Activated T-helper 1 cell treated with anti-CD3 and anti-CD28 coated beads, Interleukin-2, amount 50 U/mL, for 16 hours (primary cell): ENCODE results near the gene QRFP.

Source experiments
- DNase-seq, 2 donors: peaks; one replicate each; pipeline ENCODE4 v3.0.0-alpha.2; 2020; ENCODE audit warnings: low read depth in 1 of 2, low spot score in 1 of 2

The QRFP gene

DNA sequence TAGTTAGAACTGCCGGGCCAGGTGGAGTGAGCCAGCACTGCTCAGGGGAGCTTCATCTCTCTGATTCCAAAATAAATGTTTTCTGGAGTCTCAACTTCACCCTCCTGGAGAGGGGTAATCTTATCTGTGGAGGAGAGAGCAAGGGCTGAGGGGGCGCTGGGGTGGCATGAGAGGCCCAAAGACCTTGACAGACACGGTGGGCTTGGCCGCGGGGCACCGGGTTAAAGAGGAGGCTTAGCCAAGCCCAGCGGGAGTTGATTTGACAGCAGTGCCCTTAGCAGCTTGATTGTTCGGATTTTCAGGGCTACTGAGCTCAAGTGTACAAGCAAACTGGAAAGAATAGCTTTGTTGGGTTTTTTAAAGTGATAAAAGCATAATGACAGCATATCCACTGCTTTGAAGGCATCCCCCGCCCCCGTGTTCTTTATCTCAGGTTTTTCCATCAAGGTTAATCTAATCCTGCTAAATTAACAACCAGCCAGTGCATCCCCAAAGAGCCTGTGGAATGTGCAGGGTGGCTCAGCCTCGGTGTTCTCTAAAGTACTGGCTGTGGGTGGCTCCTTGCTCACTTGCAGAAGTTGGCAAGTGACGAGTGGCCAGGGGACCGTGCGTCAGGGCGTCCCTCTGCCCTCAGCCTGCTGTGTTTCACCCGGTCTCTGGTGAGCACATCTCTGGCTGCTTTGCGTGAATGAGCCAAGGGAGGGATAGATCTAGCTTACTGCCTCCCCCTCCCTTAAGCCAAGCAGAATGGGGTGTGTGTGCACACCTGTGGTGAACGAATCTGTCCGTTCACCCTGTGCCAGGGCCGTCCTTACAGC, 5.5 kb downstream of the QRFP start:
- DNase-seq: no peak

DNA sequence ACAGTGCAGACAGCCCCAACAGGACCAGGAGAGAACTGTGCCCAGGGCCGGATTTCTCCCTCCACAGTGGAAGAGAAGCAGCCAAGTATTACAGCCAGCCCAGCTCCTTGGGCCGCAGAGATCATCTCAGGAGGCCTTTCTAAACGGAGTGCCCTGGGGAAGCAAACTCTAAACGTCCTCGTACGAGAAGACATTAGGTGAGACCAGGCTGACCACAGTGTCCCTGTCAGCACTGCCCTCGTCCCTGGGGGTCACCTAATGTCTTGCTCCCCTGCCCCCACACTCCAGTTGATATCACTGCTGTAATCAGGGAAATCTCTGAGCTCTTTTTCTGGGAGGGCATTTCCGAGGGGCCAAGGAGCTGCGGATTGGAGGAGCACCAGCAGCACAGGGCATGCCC, 6.5 kb downstream of the QRFP start:
- DNase-seq: no peak

DNA sequence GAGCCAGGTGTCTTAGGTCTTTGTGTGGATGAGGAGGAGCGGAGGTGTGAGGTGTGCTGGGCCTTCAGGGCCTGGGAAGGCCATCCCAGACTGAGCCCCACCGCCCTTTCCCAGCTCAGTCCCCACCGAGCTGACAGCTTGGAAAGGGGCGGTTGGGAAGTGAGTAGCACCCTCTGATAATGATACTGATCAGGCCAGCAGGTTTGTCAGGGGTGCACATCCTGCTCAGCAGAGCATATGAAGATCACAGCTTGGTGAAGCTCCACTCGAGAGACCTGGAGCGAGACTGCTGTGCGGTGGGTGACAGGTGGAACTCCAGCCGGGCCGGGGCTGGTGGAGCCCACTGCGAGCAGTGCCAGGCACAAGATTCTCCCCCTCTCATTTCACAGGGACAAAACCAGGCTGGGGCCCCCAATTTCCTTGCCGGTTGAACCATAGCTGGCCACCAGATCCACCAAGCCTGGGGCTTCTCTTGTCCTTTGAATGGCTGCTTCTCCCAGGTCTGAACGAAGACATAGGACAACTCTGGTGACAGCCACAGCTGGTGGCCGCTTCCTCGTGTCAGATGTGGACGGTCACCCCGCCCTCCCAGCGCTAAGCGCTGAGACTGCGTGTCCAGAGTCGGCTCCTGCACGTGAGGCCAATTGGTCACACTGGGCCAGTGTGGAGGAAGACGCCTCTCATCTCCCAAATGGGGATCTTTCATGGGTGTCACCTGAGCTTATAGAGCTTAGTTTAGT, 8.3 kb downstream of the QRFP start:
- DNase-seq: no peak

DNA sequence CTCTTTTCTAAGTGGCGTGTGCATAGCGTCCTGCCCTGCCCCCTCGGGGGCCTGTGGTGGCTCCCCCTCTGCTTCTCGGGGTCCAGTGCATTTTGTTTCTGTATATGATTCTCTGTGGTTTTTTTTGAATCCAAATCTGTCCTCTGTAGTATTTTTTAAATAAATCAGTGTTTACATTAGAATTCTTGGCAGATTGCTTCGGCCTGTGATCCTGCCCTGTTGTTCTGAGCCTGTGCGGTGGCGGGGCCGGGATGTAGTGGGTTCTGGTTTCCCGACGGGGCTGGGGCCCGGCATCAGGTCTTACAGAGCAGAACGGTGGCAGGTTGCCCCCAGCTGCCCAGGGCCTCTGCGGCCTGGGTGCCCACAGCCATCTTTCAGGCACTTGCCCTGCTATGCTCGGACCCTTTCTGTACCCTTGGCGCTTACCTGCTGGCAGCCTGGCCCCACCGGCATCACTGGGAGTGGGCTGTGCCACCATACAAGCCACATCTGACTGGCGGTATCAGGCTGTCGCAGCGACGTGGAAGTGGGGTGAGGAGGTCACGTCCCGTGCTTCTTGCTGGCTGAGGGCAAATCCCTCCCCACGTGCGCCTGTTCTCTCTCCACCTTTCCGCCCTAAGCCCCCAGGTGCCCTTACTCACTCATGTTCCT, 9.0 kb downstream of the QRFP start:
- DNase-seq: no peak

DNA sequence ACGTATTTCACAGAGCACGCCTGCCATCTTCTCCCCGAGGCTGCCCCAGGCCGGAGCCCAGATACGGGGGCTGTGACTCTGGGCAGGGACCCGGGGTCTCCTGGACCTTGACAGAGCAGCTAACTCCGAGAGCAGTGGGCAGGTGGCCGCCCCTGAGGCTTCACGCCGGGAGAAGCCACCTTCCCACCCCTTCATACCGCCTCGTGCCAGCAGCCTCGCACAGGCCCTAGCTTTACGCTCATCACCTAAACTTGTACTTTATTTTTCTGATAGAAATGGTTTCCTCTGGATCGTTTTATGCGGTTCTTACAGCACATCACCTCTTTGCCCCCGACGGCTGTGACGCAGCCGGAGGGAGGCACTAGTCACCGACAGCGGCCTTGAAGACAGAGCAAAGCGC, 9.6 kb downstream of the QRFP start:
- no peak for DNase-seq

DNA sequence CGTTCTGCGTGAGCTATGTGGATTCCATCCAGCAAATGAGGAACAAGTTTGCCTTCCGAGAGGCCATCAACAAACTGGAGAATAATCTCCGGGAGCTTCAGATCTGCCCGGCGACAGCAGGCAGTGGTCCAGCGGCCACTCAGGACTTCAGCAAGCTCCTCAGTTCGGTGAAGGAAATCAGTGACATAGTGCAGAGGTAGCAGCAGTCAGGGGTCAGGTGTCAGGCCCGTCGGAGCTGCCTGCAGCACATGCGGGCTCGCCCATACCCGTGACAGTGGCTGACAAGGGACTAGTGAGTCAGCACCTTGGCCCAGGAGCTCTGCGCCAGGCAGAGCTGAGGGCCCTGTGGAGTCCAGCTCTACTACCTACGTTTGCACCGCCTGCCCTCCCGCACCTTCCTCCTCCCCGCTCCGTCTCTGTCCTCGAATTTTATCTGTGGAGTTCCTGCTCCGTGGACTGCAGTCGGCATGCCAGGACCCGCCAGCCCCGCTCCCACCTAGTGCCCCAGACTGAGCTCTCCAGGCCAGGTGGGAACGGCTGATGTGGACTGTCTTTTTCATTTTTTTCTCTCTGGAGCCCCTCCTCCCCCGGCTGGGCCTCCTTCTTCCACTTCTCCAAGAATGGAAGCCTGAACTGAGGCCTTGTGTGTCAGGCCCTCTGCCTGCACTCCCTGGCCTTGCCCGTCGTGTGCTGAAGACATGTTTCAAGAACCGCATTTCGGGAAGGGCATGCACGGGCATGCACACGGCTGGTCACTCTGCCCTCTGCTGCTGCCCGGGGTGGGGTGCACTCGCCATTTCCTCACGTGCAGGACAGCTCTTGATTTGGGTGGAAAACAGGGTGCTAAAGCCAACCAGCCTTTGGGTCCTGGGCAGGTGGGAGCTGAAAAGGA, 10.9 kb downstream of the QRFP start:
- DNase-seq: no peak

DNA sequence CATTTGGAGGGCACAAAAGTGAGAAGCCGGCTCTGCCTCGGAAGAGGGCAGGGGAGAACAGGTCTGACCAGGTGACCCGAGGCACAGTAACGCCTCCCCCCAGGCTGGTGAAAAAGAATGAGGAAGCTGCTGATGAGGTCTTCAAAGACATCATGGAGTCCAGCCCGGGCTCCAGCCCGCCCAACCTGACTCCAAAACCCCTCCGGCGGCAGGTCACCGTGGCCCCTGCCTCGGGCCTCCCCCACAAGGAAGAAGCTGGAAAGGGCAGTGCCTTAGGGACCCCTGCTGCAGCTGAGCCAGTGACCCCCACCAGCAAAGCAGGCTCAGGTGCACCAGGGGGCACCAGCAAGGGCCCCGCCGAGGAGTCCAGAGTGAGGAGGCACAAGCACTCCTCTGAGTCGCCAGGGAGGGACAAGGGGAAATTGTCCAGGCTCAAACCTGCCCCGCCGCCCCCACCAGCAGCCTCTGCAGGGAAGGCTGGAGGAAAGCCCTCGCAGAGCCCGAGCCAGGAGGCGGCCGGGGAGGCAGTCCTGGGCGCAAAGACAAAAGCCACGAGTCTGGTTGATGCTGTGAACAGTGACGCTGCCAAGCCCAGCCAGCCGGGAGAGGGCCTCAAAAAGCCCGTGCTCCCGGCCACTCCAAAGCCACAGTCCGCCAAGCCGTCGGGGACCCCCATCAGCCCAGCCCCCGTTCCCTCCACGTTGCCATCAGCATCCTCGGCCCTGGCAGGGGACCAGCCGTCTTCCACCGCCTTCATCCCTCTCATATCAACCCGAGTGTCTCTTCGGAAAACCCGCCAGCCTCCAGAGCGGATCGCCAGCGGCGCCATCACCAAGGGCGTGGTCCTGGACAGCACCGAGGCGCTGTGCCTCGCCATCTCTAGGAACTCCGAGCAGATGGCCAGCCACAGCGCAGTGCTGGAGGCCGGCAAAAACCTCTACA, 11.8 kb downstream of the QRFP start:
- DNase-seq: no peak

DNA sequence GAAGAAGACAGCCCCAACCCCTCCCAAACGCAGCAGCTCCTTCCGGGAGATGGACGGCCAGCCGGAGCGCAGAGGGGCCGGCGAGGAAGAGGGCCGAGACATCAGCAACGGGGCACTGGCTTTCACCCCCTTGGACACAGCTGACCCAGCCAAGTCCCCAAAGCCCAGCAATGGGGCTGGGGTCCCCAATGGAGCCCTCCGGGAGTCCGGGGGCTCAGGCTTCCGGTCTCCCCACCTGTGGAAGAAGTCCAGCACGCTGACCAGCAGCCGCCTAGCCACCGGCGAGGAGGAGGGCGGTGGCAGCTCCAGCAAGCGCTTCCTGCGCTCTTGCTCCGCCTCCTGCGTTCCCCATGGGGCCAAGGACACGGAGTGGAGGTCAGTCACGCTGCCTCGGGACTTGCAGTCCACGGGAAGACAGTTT, 12.5 kb downstream of the QRFP start:
- no peak for DNase-seq

DNA sequence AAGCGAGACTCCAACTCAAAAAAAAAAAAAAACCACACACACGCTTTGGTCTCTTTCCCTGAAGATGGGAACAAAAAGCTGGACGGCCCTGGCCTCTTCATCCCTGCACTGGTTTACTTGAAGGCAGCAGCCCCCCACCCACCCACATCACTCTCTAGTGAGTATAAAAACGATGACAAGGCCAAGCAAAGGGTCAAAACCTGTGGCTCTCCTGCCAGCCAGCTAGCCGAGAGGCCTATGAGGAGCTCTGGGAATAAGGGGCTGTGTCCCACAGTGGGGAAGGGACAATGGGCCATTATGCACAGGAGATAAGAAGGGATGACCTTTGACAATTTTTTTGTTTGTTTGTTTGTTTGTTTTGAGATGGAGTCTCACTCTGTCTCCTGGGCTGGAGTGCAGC, 13.1 kb downstream of the QRFP start:
- DNase-seq: no peak

DNA sequence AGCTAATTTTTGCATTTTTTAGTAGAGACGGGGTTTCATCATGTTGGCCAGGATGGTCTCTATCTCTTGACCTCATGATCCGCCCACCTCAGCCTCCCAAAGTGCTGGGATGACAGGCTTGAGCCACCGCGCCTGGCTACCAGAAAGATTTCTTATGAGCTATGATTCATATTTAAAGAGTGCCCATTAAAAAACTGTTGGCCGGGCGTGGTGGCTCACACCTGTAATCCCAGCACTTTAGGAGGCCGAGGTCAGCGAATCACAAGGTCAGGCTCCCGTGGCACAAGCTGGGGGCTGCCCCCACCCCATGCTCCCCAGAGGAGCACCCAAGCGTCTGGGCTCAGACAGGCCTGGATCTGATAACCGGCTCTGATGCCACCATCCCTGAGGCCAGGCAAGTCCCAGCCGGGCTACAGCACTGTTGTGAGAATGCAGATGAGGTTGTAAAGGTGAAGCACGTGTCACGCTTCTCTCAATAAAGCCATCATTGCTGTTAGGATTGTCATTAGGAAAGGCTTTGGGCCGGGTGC, 13.9 kb downstream of the QRFP start:
- no peak for DNase-seq

DNA sequence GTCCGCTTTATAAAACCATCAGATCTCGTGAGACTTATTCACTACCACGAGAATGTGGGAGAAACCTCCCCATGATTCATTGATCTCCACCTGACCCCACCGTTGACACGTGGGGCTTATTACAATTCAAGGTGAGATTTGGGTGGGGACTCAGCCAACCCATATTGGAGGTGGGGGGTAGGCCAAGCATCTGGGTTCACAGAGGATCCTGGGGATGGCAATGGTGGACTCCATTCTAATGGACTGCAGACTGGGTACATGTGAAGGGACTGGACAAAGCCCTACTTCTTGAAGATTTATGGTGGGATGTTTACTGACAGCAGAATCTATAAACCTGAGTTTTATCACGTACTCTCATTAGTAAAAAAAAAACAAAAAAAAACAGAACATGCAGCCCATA, 15.1 kb downstream of the QRFP start:
- DNase-seq: no peak

DNA sequence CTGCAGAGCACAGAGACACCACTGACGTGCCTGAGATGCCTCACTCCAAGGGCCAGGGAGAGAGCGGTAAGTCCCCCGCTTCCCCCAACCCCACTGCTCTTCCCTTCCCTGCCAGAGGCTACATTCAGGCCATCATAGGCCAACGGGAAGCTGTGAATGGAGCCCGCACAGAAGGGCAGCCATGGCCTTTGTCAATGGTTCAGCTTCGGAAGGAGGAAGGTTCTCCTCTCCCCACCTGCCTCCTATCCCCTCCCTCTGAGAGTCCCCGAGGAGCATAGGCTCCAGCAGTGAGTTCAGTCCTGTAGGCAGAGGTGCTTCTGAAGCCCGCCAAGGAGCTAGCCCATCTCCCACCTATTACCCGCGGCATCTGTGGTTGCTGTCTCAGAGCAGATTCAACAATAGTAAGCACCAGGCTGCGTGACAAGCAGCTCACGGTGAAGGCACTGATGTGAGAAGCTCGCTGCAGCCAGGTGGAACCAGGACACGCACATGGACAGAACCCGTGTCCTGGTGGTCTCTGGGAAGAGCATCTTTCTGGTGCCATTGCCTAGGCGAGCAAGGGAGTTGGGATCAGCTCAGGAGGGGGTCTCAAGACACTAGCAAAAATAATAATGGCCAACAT, 15.9 kb downstream of the QRFP start:
- no peak for DNase-seq

DNA sequence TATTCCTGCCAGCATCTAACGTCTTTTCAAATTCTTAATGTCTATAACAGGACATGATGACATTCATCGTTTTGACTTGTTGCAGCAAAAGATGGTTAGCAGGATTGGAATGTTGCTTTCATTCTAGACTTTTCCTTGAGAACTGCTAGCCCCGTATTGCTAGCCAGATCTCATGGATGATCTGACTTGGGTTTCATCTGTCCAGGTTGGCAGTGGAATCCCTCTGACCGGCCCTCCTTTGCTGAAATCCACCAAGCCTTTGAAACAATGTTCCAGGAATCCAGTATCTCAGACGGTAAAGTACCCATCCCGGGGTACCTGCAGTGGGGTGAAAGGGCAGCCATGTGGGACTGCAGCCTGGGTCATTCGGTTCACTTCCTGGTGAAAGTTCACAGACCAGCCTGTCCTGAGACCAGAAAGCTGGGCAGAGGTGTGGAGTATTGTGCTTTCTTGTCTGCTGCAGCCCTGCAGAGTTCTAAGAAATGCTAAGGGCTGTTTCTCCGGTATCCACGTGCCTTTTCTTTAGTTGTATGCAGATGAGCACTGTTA, 16.7 kb downstream of the QRFP start:
- no peak for DNase-seq

DNA sequence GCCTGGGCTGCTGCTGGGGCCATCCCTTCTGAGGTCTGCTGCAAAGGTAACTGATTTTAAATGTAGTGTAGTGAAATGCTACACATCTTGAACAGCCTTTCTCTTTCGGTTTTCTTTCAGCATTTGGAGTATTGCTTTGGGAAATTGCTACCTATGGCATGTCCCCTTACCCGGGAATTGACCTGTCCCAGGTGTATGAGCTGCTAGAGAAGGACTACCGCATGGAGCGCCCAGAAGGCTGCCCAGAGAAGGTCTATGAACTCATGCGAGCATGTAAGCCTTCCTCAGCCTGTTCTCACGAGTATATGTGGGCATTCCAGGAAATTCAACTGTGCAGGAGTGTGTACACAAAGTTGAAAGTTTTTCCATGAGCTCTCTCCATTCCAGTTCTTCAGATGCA, 18.3 kb downstream of the QRFP start:
- no peak for DNase-seq

DNA sequence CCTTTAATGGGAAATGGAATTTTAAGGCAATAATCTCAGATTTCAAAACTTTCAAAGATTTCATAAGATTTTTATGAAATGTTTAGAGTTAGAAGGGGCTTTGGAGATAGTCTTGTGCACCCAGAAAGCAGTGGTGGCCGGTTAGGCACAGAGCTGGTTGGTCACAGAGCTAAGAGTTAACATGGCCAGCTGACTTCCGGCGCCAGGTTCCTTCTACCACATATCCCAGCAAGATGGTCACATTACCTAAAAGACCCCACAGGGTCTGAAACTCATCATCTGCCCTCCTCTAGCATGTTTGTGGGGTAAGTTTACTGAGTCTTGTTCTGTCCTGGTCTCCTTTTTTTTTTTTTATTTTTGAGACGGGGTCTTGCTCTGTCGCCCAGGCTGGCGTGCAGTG, 19.3 kb downstream of the QRFP start:
- DNase-seq: no peak

DNA sequence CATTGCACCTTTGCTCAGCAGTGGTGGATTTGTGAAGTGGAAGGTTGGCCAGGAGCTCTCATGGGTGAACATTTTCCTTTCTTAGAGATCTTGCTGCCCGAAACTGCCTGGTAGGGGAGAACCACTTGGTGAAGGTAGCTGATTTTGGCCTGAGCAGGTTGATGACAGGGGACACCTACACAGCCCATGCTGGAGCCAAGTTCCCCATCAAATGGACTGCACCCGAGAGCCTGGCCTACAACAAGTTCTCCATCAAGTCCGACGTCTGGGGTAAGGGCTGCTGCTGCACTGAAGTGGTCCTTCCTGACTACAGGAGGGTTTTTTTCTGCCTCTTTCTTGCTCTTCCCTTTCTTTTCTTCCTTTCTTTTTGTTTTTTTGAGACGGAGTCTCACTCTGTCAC, 21.8 kb downstream of the QRFP start:
- no peak for DNase-seq

DNA sequence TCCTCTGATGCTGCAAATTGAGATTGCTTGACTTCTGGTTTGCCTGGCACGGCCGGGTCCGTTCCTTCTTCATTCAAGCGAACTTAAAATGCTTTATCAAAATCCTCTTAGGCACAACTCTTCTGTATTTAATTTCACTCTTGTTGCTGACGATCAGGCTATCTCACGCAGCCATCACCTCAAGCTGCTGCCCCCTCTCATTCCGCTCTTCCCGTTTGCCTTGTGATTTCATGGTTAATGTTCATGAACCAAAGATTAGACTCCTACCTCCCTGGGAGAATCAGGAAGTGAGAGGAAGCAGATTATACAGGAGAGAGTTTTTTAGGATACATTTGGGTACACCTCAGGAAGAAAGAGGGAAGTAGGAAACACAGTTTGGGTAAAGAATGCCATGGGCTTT, 22.6 kb downstream of the QRFP start:
- no peak for DNase-seq

DNA sequence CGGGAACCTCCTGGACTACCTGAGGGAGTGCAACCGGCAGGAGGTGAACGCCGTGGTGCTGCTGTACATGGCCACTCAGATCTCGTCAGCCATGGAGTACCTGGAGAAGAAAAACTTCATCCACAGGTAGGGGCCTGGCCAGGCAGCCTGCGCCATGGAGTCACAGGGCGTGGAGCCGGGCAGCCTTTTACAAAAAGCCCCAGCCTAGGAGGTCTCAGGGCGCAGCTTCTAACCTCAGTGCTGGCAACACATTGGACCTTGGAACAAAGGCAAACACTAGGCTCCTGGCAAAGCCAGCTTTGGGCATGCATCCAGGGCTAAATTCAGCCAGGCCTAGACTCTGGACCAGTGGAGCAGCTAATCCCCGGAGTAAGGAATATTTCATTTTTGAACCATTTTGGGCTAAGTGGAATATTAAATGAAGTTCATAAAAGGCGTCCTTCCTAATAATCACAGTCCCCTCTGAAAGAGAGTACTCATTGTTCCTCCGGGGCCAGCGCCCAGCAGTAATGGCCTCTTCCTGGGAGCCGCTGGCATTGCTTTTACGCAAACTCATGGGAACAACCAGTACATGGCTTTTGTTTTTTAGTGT, 23.6 kb downstream of the QRFP start:
- no peak for DNase-seq

DNA sequence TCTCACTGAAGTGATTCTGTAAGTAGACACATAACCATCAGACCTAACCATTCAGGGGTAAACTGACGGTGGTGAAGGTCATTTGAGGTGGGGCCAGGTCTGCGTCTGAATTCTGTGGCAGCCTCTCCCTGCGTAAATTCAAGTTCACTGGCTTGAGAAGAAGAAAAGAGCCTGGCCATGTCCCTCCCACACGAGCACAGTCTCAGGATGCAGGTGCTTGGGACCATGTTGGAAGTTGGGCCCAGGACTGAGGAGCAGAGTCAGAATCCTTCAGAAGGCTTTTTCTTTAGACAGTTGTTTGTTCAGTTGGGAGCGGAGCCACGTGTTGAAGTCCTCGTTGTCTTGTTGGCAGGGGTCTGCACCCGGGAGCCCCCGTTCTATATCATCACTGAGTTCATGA, 24.1 kb downstream of the QRFP start:
- no peak for DNase-seq
